Upper lobe of right lung (tissue), 1 donor: ENCODE data around the gene DNAH3. TPM values are rescaled to one million over a fixed set of nuclear protein-coding genes. Genes with fewer than 3 reads are reported as not detected.
"Not testable (repeated sequence)": the region's sequence is repeated elsewhere in the genome, so short reads cannot be mapped to it uniquely, and the experiment has no call there.

Source experiments
- ATAC-seq: fragments of 200-7000 bp; cut with Tn5 transposase; one replicate; pipeline ENCODE4 v1.9.1; 2020; ENCODE audit warnings: mild to moderate bottlenecking, moderate library complexity
- DNase-seq: peaks from one replicate; pipeline ENCODE4 v3.0.0-alpha.2; 2020
- H3K27ac ChIP-seq: fragments of 200-600 bp; one replicate; pipeline ENCODE4 v1.8.0; 2022
- H3K27me3 ChIP-seq: fragments of 200-600 bp; one replicate; pipeline ENCODE4 v1.8.0; 2022; ENCODE audit warnings: mild to moderate bottlenecking
- H3K36me3 ChIP-seq: fragments of 200-600 bp; one replicate; pipeline ENCODE4 v1.8.0; 2022
- H3K4me1 ChIP-seq: fragments of 200-600 bp; one replicate; pipeline ENCODE4 v1.8.0; 2022
- H3K4me3 ChIP-seq: fragments of 200-600 bp; one replicate; pipeline ENCODE4 v1.8.0; 2022; ENCODE audit warnings: mild to moderate bottlenecking
- H3K9me3 ChIP-seq: fragments of 200-600 bp; one replicate; pipeline ENCODE4 v1.8.0; 2022
- intact Hi-C: fragments of 100-400 bp; cut with DNase I; formaldehyde crosslinking; loops from one replicate; pipeline ENCODE4 v1.11.0; 2022
- total RNA-seq: library from RNA; stranded (reverse); fragmentation: NEBNext Ultra II Directional; extraction: Animal tissue kit (Norgen Biotek cat#: 25700); gene quantifications from one replicate; pipeline ENCODE4 v1.2.1, GENCODE V29; 2021
- TF ChIP-seq, protein P1 (sequence below): fragments of 200-600 bp; IDR thresholded peaks from one replicate; pipeline ENCODE4 v1.8.0; 2022; ENCODE audit warnings: antibody characterized with exemption
- donor health status: DM: no; HTN: yes; CAD: no; lungs with severe emphysema.

The DNAH3 gene
- total RNA-seq, 1 donor from 2014 or later = 0.06 TPM

DNA sequence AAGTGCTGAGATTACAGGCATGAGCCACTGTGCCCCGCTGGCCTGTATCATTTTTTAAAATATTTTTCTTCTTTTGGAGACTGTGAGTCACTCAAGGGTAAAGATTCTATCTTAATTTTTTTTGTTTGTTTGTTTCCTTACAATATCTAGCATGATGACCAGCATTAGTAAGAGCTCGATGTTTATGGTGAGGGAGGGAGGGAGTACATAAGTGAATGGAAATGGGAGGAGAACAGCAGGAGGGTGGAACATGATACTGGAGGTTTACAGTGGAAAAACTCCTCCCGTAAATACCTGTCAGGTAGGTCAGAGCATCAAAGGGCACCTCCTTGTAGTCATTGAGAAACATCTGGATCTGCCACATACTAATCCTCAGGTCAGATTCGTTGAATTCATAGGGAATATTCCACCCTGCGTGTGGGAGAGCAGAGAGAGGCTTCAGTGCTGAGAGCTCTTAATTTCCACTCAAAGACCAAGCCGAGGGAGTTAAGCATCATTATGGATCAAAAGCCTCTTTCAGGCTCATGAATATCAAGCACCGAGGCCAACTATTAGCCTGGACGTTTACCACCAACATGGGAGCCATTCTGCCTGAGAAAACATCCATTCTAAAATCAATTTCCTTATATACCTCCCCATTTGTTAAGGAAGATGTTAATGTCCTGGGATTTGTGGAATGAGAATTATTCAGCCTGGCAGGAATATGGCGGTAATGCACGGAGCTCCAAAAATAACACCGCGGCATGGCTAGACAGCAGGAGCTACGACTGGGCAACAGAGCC lies 198.3 kb downstream of the DNAH3 start:
- TF ChIP-seq, protein P1, sequence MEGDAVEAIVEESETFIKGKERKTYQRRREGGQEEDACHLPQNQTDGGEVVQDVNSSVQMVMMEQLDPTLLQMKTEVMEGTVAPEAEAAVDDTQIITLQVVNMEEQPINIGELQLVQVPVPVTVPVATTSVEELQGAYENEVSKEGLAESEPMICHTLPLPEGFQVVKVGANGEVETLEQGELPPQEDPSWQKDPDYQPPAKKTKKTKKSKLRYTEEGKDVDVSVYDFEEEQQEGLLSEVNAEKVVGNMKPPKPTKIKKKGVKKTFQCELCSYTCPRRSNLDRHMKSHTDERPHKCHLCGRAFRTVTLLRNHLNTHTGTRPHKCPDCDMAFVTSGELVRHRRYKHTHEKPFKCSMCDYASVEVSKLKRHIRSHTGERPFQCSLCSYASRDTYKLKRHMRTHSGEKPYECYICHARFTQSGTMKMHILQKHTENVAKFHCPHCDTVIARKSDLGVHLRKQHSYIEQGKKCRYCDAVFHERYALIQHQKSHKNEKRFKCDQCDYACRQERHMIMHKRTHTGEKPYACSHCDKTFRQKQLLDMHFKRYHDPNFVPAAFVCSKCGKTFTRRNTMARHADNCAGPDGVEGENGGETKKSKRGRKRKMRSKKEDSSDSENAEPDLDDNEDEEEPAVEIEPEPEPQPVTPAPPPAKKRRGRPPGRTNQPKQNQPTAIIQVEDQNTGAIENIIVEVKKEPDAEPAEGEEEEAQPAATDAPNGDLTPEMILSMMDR = no peak
- H3K27me3 ChIP-seq = no peaks in the 10 kb centered on the region
- no peak for DNase-seq
- intact Hi-C loops = no loop called here
- H3K36me3 ChIP-seq = no peaks in the 10 kb centered on the region
- ATAC-seq = peak; percentile 20
- no peak overlapping the region for H3K27ac ChIP-seq
- no peaks in the 10 kb centered on the region for H3K4me1 ChIP-seq
- no peak overlapping the region for H3K4me3 ChIP-seq
- no peaks in the 10 kb centered on the region for H3K9me3 ChIP-seq

DNA sequence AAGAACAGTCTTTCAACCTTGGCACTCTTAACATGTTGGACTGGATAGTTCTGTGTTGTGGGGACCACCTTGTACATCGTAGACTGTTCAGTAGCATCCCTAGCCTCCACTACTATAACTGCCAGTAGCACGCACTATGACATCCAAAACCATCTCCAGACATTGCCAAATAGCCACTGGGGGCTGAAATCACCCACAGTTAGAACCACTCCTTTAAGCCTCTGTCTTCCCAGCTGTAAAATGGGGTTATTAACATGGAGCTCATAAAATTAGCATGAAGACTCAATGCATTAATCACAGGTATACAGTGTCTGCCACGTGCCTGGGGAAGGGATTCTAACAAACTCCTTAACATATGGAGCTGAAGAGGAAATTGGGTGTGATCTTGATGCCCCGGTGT lies 200.4 kb downstream of the DNAH3 start:
- TF ChIP-seq, protein P1 = no peak

DNA sequence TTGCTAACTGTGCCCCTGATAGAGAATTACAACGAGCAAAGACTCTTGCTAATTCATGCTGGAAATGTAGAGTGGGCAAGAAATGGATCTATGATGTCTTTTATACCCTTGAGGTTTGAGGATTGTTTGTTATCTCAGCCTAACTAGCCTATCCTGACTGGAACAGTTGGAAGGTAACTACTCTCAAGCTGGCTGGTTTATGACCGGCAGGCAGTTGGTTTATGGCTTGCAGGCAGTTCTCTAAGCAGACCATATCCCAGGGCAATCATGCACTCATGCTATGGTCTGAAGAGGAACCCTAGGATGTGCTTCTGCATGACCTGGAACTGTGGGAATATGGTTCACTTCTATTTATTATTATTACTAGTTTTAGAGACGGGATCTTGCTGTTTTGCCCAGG lies 201.0 kb downstream of the DNAH3 start:
- TF ChIP-seq, protein P1 = no peak
- intact Hi-C loops = no loop called here
- DNase-seq (no peak), ATAC-seq (no peak)
- H3K9me3 ChIP-seq = no peaks in the 10 kb centered on the region
- H3K36me3 ChIP-seq = no peaks in the 10 kb centered on the region
- no peak overlapping the region for H3K27ac ChIP-seq
- H3K27me3 ChIP-seq = no peaks in the 10 kb centered on the region
- no peaks in the 10 kb centered on the region for H3K4me1 ChIP-seq
- H3K4me3 ChIP-seq = no peak overlapping the region

More for the DNA sequence above, 200.4 kb downstream of the DNAH3 start:
- no peaks in the 10 kb centered on the region for H3K4me1 ChIP-seq
- no peak overlapping the region for H3K4me3 ChIP-seq
- no peaks in the 10 kb centered on the region for H3K36me3 ChIP-seq
- no peaks in the 10 kb centered on the region for H3K27me3 ChIP-seq
- intact Hi-C loops = no loop called here
- DNase-seq (no peak), ATAC-seq (no peak)
- no peak overlapping the region for H3K27ac ChIP-seq
- H3K9me3 ChIP-seq = no peaks in the 10 kb centered on the region

DNA sequence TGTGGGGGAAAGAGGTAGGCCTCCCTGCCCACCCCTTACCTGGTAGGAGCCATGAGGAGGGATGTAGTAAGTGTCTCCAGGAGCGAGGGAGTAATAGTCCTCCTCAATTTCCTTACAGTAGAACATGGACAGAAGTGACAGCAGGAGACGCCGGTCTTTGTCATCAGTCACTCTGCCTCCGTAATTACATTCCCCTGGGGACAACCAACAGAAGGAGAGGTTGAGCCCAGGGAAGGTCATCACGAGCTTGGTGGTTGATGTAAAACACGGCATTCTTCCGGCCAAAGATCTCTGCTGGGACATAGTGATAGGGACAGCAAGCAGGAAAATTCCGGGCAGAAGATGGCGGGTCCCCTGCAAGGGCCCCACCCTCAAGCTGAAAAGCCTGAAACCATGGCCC lies 202.2 kb downstream of the DNAH3 start:
- DNase-seq = no peak
- Histone ChIP-seq H3K36me3 (no peaks in the 10 kb centered on the region), H3K27me3 (no peaks in the 10 kb centered on the region), H3K9me3 (no peaks in the 10 kb centered on the region), H3K27ac (no peak overlapping the region), H3K4me1 (no peaks in the 10 kb centered on the region), H3K4me3 (no peak overlapping the region)
- no peak for ATAC-seq
- TF ChIP-seq, protein P1 = no peak
- intact Hi-C loops = no loop called here

DNA sequence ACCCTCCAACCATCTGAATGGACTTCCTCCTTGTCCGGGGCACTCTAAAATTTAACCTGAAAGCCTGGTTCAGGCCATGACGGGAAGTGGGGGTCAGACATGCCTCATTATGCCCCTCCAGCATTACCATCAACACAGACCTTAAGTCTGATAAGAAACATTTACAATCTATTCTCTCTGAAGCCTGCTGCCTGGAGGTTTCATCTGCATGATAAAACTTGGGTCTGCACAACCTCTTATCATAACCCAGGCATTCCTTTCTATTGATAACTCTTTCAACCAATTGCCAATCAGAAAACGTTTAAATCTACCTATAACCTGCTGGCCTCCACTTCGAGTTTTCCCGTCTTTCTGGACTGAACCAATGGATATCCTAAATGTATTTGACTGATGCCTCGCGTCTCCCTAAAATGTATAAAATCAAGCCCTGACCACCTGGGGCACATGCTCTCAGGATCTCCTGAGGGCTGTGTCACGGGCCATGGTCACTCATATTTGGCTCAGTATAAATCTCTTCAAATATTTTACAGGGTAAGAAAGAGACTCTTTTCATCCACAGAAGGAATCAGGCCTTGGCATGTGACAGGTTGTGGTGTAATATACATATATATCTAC lies 204.5 kb downstream of the DNAH3 start:
- Histone ChIP-seq H3K9me3 (no peaks in the 10 kb centered on the region), H3K27ac (no peak overlapping the region), H3K27me3 (no peaks in the 10 kb centered on the region), H3K4me1 (no peaks in the 10 kb centered on the region), H3K4me3 (no peak overlapping the region), H3K36me3 (no peaks in the 10 kb centered on the region)
- TF ChIP-seq, protein P1 = no peak
- DNase-seq (no peak), ATAC-seq (no peak)
- intact Hi-C loops = no loop called here

DNA sequence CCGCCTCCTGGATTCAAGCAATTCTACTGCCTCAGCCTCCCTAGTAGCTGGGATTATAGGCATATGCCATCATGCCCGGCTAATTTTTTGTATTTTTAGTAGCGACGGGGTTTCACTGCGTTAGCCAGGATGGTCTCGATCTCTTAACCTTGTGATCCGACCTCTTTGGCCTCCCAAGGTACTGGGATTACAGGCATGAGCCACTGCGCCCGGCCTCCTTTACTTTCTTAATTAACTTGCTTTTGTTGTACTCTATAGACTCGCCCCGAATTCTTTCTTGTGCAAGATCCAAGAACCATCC lies 205.1 kb downstream of the DNAH3 start:
- ATAC-seq, intact Hi-C loops, H3K36me3 ChIP-seq: not testable (repeated sequence)

More for the DNA sequence above, 205.1 kb downstream of the DNAH3 start:
- not testable (repeated sequence) for H3K27ac ChIP-seq, H3K27me3 ChIP-seq, H3K4me1 ChIP-seq, H3K9me3 ChIP-seq, H3K4me3 ChIP-seq, DNase-seq
